Fibroblast of lung (primary cell): Measurements from ENCODE around the gene CEP78.

Source experiments
- CTCF ChIP-seq, 2 donors: IDR thresholded peaks in 1 of 2; conservative IDR thresholded peaks in 1 of 2; 1 replicate in 1 of 2; 2 replicates in 1 of 2; pipeline ENCODE4 v1.5.1; 2011 to 2012; ENCODE audit warnings: low read length in 2 of 2, control low read depth in 1 of 2, inconsistent platforms in 1 of 2, low read depth in 1 of 2, mild to moderate bottlenecking in 1 of 2
- EZH2 ChIP-seq: IDR thresholded peaks from 2 replicates; pipeline ENCODE4 v1.5.1; 2012; ENCODE audit warnings: low read length, control low read depth, mild to moderate bottlenecking; ENCODE audit errors: missing control alignments

- TF ChIP-seq CTCF (conservative IDR thresholded peaks at IDR 0.05 in 1 of 2, IDR thresholded peaks at IDR 0.05 in 1 of 2; ENCODE audit: low read depth in 1 of 2, low read length in 2 of 2) (no peak), EZH2 (no peak)
Measured at GRCh38 chr9:78218890-78219289, 17.0 kb upstream of the CEP78 start.
